DMS114 treated with DMSO at 0.1 percent for 48 hours (cell line): ENCODE measurements around the gene SLC28A1.
"Not testable (repeated sequence)": the region's sequence is repeated elsewhere in the genome, so short reads cannot be mapped to it uniquely, and the experiment has no call there.

Experiments used
- DNase-seq: peaks from one replicate; lab custom pipeline; 2025; ENCODE audit not compliant: unreplicated experiment; lab: John Stamatoyannopoulos, UW

The SLC28A1 gene

DNA sequence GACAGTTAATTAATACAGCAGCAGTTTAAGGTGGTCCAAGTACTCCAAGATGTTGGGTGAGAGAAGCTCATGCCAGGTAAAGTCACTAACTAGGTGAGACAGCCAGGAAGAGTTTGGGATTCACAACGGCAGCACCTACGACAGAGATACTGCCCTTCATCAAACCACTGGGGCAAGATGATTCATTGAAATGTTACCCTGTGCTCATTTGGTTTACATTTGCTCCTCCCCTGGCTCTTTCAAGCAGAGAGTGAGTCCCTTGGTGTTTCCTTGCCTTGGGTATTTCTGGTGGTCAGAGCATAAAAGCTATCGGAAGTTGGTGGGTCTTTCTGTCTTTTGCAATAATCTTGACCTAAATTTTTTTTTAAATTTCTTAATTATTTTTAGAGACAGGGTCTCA lies 77.2 kb downstream of the SLC28A1 start:
- no peak for DNase-seq

DNA sequence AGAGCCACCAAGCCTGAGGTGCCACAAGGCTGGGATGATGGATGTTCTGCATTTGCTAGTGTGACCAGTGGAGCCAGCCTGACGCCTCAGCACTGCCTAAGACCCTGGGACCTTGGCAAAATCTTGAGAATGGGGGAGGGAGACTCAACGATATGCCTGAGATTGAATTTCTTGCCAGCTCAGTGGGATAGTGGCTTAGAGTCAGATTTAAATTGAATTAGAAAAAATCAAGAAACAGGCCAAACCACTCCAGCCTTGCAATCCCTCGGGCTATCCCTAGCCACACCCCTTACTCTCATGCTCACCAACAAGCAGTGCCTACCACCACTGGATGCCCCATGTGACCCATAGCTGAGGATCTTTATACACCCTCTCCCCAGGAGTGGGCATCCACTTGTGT lies 78.5 kb downstream of the SLC28A1 start:
- no peak for DNase-seq

DNA sequence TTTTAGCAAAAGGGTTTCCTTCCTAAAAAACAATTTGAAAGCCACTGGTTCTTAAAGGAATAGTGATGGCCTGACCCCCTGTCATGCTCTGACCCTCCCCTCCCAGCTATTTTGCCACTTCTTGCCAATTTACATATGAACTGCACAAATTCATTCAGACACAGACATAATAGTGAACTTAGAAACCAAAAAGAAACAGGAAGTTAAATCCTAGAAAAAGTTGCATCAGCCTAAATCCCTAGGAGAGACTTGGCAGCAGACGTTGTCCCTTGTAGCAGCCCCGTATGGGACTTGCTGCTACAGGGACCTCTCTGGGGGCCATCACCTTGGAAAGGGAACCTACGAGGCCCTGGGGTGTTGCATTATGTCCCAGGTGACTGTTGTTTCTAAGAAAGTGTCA lies 82.9 kb downstream of the SLC28A1 start:
- DNase-seq, result no peak

DNA sequence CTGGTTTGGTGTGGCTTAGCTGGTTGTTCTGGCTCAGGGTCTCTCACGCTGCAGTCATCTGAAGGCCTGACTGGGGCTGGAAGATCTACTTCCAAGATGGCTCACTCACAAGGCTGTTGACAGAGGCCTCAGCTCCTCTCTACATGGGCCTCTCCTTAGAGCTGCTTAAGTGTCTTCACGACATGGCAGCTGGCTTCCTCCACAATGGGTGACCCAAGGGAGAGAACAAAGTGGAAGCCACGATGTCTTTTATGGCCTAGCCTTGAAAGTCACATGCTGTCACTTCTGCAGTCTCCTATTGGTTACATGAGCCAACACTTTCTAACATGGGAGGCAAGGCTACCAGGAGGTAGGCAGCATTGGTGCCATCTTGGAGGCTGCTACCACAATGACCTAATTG lies 83.8 kb downstream of the SLC28A1 start:
- no peak for DNase-seq

DNA sequence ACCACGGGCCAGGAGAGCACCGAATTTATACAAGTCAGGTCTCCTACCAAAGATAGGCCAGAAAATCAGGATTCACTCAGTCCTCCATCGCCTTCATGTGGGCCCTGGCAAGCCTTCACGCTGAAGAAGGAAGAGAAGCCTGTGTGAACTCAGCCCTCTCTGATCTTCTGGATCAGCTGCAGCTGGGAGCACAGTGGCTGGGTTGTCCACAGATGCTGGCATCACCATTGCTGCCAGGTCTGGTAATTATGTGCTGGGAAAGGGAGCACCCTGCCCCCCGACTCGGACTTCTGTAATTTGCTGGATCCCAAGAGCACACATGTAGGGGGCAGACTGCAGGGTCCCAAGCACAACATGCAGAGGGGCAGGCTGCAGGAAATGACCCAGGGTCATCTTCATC lies 84.8 kb downstream of the SLC28A1 start:
- no peak for DNase-seq

DNA sequence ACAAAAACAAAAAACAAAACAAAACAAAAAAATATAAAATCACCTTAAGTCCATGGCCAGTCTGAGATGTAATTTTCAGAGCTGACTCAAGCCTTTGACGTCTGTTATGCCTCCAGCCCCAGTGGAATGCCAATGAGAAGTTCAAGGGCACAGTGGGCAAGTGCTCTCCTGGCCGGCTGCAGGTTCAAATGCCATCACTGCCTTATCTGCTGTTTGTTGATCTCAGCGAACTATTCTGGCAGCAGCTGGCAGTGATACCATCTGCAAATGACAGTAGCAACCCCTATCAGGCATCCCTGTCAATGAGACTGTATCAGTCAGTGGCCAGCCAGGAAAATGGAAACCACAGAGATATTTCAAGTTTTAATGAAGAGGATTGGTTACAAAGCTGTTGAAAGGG lies 86.4 kb downstream of the SLC28A1 start:
- no peak for DNase-seq

DNA sequence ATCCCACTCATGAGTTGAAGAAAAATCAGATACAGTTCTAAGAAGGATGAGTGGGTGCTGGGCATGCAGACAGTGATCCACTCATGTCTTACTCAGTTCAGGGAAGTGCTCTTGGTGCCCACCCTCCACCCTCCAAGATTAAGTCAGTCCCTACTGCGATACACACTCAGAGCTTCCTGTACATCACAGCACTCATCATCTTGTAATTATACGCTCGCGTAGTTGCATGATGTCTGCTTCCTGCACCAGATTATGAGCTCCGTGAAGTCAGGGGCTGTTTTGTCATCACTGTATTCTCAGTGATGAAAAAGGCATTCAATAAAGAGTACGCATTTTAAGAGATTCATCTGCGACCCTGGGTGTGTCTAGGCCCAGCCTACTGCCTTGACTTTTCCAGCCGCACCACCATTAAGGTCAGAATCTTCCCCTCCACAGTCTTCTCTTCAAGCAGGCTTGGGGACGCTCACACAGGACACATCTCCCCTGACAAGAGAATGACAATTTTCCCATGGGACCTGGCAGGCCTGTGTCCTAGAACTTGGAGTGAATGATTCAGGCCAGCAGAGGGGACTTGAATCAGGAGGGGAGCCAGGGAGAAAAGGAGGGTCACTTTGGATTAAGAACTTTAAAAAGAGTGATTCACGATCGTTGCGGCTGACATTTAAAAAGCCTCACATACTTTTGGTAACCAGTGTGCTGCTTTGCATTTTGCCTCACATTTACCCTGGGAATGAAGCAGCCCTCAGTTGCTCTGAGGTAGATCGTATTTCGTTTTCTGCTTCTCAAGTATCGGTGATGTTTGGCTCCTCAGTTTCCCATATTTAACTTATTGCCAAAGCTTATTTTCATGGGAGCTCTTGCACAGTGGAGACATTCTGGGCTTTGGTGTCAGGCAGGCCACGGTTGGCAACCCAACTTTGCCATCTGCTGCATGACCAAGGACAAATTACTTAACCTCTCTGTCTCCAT lies 89.3 kb downstream of the SLC28A1 start:
- DNase-seq, result no peak

DNA sequence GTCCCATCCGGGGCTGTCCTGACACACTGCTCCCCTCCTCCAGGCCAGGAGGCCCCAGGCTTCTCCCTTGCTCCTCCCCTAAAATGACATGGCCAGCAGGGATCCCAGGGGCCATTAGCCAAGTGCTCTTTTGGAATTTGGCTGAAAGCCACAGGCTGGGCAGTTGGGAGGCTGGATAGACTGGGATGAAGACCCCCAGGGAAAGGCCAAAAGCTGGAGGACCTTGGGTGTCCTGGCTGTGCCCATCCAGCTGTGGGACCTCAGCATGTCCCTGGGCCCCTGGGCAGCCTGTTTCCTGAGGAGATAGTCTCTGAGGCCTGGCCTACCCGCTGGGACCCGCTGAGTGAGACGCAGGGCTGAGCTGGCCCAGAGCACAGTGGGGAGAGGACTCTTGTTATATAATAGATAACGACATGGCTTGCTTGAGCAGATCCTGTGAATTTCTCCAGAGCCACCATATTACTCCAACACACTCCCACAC lies 91.4 kb downstream of the SLC28A1 start:
- DNase-seq, result no peak

DNA sequence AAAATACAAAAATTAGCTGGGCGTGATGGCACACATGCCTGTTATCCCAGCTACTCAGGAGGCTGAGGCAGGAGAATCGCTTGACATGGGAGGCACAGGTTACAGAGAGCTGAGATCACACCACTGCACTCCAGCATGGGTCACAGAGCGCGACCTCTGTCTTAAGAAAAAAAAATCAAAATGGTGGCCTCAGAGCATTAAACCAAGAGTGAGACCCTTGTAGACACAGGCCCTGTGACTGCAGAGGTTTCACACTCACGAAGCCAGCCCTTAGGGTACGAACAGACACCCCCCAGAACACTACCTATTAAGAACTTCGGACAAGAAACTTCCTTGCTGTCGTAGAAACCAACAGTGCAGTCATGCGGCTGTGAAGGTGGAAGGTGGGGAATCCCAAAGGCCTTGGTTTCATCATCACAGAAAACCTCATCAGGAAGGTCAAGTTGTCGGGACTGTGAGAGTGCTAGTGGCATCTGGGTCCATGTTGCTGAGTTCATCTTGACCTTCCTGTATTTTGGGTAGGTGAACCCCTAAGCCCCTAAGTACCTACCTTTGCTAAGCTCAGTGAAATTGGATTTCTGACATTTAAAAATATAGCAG lies 92.4 kb downstream of the SLC28A1 start:
- DNase-seq, result no peak

DNA sequence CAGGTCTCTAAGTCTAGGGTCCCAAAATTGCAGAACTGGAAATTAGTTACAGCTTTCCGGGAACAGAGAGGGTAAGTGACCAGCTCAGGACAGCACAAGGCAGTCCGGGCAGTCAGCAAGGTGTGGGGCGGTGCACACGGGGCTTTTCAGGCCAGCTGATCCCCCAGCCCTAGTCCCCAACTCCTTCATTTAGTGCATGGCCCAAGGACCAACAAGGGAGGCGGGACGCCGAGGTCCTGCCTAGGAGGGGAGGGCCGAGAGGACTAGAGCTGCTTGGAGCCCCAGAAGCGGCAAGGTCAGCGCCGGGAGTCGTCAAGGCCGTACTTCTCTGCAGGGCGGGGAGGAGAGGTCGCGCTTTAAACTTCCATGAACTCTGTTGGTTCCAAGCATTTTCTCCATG lies 95.2 kb downstream of the SLC28A1 start:
- no peak for DNase-seq

DNA sequence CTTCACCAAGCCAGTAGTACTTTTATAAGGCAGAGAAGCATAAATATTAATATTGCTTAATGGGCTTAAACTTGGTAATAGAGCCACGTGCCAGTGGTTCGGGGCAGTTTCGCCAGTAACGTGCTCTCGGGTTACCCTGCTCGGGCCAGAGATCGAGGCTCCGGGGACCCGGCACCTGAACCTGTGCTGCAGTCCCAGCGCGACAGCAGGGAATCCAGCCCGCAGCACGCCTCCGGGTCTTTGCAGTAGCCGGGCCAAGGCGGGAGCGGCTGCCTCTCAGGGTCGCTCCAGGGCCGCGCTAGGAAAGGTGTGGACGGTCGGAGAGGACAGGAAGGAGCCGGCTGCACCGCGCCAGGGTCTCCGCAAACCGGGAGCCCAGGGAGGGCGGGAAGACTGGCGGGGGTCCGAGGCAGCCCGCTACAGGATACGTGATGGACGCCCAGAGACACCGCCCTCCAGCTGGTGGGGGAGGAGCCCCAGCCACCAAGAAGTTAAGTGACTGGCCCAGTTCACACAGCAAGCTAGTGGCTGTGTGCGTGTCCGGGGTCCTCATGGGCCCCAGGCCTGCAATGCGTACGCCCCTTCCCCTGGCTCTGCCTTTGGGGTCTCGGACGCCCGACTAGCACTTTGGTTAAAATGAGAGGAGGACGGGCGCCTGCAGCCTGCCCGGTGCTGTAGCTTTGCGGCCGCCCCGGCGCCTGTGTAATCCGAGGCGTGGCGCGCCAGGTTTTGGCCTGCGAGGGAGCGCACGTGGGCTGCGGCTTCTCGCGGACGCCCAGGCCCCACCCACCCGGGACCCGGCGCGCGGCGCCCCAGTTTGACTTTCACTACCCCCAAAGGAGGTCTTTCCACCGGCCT lies 96.0 kb downstream of the SLC28A1 start:
- DNase-seq, result peak; percentile 83

DNA sequence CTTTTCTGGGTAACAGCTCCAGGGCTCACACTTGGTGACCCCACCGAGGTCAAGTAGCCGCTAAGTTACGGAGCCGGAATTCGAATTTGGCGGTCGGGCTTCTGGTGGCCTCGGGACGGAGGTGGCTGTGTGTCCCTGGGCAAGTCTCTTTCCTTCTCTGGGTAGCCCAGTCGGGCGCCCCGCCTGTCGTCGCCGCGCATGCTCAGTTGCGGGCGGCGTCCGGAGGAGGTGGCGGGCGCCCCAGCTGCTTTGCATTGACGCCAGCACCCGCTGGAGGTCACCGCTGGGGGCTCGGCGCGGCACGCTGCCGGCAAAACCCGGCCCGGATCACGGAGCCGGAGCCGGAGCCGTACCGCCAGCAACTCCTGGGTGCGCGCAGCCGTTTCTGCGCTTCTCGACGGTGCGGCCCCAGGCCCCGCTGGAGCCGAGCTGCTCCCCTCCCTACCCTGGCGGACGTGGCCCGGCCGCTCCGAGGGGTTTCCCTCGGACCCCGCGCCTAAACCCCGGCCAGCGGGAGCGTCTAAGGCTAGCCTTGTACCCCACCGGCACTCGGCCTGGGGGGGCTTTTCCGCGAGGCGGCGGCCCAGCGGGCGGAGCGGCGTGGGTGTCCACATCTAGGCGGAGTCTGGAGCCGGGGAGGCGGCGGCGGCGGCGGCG lies 96.7 kb downstream of the SLC28A1 start:
- peak; percentile 88 for DNase-seq

DNA sequence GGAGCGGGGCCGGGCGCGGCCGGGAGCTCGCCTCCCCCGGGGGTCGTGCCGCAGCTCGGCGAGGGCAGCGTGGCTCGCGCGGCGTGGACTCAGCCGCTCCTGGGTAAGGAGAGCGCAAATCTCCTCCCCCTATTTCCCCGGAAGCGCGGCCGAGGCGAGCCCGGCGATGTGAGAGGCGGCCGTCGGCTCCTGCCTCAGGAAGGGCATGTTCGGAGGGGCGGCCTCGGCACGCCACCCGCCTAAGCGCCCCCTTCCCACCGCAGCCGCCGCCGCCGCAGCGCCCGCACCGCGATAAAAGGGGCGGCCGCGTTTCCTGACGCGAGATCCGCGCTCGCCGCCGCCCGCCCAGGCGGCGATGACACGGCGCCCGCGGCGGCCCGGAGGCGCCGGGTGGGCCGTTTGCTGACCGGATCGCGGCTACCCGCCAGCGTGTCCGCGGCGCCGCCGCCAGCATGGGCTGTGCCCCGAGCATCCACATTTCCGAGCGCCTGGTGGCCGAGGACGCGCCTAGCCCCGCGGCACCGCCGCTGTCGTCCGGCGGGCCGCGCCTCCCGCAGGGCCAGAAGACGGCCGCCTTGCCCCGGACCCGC lies 97.3 kb downstream of the SLC28A1 start, which contains the start of gene PDE8A:
PDE8A (plus strand) TSS at position 146 of the 590 bp plus-strand sequence; CDS start at position 453, 307 bp downstream.
- no peak for DNase-seq

DNA sequence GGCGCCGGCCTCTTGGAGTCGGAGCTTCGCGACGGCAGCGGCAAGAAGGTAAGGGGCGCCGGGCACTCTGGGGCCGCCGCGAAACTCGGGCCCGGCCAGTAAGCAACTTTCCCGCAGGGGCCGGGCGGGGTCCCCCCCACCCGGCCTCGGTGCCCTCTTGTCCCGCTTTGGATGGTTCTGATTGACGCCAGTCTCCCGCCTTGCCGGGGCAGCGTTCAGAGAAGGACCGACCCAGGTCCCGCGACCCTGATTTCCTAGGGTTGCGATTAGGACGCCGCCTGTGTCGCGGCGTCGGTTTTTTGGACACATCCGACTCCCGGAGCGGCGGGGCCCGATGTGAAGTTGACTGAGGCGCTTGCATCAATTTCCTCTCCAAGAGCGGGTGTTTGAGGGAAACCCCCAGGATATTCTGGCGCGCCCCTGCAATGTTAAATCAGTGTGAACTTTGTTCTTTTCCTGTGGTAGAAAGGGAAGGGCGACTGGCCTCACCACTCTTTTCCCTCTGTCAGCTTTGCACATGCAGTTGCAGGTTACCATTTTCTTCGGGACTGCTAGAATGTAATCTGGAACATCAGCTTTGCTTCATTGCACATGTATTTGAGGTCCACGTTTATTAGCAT lies 97.9 kb downstream of the SLC28A1 start:
- no peak for DNase-seq

DNA sequence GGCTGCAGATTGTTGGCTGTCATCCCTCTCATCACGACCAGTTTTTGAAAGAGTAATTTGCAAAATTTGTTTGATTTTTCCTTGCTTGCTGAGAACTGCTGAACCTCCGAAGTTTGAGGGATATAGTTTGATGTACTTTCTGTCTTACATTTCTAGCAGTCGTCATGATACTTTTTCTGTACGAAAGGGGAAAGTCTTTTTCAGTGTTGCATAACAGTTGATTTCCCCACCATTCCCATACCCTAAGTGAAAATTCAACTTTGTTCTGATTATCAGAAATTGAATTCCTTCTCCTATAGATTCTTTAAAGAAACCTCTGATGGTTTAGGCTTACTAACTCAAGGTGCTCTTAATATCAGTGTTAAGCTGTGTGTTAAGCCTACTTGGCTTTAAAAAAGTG lies 98.8 kb downstream of the SLC28A1 start:
- DNase-seq, result no peak

DNA sequence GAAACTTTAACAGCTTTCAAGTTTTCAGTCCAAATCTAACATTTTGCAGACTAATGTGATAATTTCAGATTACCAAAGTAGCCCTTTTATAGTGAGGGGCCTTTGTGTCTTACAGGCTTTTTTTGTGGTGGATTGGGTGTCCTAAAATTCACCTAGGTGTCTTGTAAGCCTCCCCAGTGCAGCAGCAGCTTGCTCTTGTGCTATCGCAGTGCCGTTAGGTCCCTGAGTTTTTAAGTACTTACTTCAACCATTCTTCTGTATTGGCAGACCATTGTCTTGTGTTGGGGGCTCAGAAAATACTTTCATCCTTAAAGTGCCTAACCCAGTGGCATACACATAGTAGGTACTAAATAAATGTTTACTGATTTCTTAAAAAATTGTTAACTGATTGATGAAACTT lies 99.2 kb downstream of the SLC28A1 start:
- no peak for DNase-seq

DNA sequence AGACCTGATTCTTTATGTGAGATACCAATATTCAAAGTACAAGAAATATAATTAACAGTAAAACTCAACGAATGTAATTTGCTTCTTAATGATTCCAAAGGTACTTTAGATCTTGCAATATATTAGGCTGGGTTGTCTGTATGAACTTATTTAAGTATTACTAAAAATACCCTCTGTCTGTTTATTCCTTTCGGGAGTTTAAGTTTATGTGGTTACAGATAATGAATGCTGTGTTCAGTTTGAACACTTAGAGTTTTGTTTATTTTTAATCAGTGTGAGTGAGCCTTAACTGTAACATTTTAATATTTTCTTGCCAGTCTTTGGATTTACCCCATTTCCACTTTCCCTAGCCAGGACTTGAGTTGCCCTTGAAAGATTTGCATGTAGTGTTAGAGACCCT lies 100.7 kb downstream of the SLC28A1 start:
- DNase-seq, result no peak

DNA sequence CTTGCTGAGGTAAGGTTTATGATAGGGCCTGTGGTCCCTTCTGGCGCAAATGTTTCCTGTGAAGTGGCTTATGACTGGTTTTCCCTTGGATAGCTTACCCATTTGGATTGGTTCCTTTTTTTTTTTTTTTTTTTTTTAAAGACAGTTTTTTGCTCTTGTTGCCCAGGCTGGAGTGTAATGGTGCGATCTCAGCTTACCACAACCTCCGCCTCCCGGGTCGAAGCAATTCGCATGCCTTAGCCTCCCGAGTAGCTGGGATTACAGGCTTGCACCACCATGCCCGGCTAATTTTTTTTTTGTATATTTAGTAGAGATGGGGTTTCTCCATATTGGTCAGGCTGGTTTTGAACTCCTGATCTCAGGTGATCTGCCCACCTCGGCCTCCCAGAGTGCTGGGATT lies 102.9 kb downstream of the SLC28A1 start:
- not testable (repeated sequence) for DNase-seq

DNA sequence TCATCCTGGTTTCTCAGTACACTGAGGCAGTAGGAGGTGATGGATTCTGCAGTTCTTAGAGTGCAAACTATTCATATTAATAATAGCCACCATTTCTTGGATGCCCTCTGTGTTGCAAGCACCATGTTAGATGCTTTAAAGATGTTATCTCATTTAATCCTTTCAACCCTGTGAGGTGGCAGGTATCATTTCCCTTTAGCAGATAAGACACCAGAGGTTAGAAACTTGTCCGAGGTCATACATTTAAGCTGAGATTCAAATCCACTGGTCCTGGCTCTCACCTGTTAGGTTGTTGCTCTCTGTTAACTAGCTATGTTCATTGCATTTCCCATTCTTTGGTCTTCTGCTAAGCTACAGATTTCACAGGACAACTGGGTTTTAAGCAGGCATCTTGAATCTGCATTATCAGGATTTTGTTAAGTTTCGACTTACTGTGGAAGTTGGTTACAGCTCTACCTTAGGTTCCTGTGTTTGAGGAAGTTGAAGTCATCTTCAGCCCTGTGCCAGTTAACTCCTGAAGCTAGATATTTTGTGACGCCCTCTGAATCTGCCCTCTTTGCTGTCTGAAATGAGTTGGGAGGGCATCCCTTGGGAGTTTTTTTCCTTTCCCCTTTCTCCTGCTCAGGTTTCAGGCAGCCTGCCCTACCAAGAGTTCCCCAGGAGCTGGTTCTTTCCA lies 103.6 kb downstream of the SLC28A1 start:
- no peak for DNase-seq
